HG02870 (cell line): Measurements from ENCODE around the gene AFF1.
"Not testable (repeated sequence)": the region's sequence is repeated elsewhere in the genome, so short reads cannot be mapped to it uniquely, and the experiment has no call there.

Experiments
- ATAC-seq: cut with Tn5 transposase; IDR thresholded peaks from one replicate; pipeline ENCODE4 v1.9.1; 2021; ENCODE audit warnings: mild to moderate bottlenecking, moderate library complexity; ENCODE audit not compliant: unreplicated experiment

AFF1 gene

GRCh38 chr4:87077914-87078585 is 143.2 kb downstream of the AFF1 start:
- no peak for ATAC-seq

GRCh38 chr4:87078987-87079486 is 144.2 kb downstream of the AFF1 start:
- ATAC-seq, result no peak

DNA sequence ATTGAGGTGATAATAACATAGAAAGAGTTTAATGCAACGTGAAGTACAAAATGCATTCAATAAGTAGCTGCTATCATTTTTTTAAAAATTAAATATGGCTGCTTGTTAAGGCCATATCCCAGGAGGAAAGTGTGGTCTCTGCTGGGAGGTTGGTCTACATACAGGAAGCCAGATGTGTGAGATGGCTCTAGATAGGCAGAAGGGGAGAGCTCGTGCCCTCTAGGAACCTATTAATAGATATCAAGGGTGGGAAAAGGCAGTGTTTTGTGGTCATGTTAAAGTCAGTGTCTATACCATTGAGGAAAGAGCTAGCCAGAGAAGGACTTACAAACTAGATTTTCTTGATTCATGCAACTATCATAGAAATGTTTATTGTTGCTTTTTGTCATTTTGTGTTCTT is 145.2 kb downstream of the AFF1 start:
- no peak for ATAC-seq

GRCh38 chr4:87080462-87080861 is 145.7 kb downstream of the AFF1 start:
- ATAC-seq, result no peak

- no peak for ATAC-seq
These were observed 147.0 kb downstream of the AFF1 start for GRCh38 chr4:87081826-87082225.

DNA sequence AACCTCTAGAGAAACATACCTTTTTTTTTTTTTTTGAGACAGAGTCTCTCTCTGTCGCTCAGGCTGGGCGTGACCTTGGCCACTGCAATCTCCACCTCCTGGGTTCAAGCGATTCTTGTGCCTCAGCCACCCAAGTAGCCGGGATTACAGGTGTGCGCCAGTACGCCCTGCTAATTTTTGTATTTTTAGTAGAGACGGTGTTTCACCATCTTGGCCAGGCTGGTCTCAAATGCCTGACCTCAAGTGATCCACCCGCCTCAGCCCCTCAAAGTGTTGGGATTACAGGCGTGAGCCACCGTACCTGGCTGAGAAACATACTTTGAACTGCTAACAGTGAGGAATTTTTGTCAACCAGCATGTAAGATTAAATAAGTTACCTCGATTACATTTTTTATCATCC is 150.9 kb downstream of the AFF1 start:
- not testable (repeated sequence) for ATAC-seq

GRCh38 chr4:87086143-87086805 is 151.5 kb downstream of the AFF1 start:
- ATAC-seq, result no peak

DNA sequence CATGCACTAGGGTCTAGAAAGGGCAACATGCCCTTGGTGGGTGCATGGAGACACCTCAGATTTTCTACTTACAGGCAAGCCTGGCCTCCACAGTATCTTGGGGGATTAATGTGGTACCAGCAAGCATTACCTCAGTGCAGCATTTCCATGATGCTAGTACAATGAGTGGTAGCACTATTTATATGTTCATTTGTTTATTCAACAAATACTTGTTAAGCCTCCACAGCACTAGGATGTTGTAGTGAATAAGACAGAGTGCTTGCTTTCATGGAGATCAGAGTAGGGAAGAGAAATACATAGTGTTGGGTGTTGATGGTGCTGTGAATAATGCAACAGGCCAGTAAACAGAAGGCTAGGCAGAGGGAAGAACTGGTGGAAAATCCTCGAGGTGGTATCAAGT is 152.2 kb downstream of the AFF1 start:
- no peak for ATAC-seq

- no peak for ATAC-seq
These were observed 152.6 kb downstream of the AFF1 start for GRCh38 chr4:87087420-87087819.

- no peak for ATAC-seq
These were observed 153.4 kb downstream of the AFF1 start for GRCh38 chr4:87088186-87088585.

GRCh38 chr4:87089368-87089767 is 154.6 kb downstream of the AFF1 start:
- ATAC-seq, result no peak

GRCh38 chr4:87090305-87090704 is 155.5 kb downstream of the AFF1 start:
- ATAC-seq, result no peak

DNA sequence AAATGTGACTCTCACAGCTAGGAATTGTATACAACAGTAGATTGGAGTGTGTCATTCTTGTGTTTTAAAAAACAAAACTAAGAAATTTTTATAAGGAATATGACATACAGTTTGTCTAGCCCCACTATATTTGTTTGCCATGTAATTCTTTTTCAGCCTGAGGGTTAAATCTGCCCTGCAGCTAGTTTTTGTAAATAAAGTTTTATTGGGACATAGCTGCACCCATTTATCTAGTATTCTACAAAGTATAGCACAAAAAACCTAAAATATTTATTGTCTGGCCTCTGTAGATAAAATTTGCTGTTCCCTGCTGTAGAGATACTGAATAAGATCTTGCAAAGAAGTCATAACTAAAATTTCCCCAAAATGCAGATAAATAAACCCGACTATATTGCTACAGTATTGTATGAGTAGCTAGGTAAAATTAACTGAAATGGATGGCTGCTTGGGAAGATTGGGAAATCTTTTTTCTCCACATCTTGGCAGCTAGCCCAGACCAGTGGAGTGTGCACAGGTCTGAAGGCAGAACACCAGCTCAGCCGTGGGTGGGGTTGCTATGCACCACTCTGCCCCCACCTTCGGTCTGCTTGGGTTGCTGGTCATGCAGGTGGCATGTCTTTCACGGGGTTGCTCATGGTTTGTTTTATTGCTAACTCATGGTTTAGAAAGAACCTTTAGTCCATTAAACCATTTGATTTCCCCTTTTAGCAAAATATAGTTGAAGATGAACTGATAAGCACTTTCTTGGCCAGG is 157.8 kb downstream of the AFF1 start:
- no peak for ATAC-seq

GRCh38 chr4:87093443-87094123 is 158.8 kb downstream of the AFF1 start:
- ATAC-seq, result peak; percentile 77

DNA sequence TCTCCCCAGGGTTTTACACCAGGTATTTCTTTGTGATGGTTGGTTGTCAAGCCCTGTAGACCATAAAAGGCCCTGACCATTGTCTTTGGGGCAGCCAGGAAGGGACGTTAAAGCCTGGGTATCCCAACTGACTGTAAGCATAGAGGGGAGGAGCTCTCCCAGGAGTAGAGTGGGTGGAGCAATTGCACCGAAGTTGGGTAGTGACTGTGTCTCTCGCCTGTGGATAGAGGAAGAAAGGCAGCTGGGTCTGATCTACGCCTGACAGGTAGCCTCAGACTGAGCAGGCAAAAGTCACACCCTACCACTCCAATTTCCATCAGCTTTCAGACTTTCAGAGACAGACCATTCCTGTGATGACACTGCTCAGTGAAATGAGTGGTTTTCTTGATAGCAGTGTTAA is 162.3 kb downstream of the AFF1 start:
- no peak for ATAC-seq

DNA sequence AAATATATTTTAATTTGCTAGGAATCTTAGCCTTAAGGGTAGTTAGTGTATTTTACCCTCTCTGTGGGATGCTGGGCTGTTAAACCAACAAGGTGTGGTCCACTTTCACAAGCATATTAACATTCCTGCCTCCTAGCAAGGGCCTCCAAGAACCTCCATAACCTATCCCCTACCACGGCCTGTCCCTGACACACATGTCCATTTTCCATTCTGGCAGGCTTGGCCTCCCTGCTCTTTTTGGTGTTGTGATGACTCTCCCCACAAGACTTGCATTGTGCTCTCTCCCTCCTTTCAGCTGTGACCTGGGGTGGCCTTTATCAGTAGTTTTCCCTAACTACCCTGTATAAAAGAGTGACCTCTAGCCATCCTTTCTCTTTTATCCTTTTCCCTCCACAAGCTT is 165.4 kb downstream of the AFF1 start:
- no peak for ATAC-seq

DNA sequence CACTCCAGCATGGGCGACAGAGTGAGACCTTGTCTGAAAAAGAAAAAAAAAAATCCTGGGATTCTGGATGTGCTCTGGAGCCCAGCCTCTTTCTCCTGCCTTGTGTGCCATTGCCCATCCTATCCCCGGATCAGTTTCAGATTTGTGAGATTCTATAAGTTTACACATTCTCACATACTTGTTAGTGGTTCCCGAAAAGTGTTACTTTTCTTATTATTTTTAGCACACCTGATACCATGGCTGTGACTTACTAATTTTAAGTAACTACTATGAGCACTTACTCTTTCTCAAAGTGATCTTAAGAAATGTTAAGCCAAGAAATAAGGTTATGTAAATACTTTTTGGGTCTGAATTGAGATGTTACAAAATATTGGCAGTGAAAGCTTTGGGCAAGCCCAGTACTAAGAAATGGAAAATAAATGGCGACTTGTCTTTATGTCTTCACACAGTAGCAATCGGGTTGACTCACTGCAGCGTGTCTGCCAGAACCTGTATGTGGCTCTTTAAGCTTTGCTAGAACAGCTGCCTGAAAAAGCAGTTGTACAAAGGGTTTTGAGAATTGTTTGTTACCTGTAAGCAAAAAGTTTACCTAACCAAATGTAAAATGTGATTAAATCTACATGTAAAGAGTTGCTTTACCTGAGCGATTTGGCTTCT is 166.9 kb downstream of the AFF1 start:
- no peak for ATAC-seq

DNA sequence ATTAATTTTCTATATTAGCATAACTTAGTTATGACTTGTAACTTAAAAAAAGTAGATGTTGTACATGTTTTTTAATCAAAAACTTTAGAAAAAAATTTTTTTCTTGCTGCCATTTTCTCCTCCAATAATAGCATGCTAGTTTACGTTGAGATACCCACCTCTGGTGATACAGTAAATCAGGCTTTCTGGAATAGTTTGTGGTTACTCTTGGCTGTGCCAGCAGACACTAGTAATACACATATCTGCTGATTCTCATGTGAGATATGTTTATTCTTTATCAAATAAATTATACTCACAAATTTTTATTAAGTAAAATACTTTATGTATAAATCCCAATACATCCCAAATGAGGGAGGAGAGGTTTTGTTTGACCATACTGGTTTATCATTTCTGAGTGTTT is 168.3 kb downstream of the AFF1 start:
- no peak for ATAC-seq

- ATAC-seq, result no peak
These were observed 168.9 kb downstream of the AFF1 start for GRCh38 chr4:87103691-87104187.

DNA sequence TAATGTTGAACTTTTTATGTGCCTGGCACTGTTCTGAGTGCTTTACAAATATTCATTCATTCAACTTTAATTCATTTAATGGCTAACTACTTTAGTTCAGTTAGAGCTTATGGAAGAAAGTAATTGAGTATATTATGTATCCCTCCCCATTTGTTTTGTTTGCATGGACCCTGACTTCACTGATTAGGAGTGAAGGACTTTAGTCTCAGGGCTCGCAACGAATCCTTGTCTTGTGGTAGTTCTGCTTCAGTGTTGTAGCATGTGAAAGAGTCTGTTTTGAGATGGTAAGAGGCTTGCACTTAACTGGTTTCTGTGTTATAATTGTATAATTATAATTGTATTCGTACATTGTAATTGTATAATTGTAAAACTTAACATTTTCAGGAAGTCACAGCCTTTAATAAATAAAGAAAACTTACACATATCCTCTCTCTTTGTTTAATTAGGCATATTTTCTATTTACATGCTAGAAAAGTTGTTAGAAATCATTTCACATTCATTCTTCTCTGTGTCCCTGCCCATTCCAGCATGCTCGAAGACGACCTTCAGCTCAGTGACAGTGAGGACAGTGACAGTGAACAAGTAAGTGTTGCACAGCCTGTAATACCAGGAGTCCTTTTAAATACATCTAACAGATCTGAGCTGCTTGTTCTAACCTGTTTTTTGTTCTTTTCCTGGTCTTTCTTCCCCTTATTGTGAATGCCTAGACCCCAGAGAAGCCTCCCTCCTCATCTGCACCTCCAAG is 170.5 kb downstream of the AFF1 start:
- no peak for ATAC-seq
